ENCODE data around the gene AGGF1.

DNA sequence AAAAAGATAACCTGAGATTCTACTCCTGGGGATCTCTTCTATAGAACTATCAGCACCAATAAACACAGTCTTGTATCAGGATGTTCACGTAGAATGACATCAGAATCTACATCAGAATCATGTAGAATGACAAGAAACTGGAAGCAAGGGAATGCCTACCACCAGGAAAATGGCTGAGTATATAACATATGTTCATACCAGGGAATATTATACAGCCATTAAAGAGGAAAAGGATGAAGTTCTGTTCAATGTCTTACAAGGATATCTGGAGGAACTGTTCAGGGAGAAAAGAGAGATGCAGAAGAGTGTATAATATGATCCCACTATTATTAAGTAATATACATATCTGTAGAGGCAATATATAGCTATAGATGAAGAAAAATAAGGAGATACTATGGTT, 52.1 kb downstream of the AGGF1 start:
- TF ChIP-seq, protein P1, sequence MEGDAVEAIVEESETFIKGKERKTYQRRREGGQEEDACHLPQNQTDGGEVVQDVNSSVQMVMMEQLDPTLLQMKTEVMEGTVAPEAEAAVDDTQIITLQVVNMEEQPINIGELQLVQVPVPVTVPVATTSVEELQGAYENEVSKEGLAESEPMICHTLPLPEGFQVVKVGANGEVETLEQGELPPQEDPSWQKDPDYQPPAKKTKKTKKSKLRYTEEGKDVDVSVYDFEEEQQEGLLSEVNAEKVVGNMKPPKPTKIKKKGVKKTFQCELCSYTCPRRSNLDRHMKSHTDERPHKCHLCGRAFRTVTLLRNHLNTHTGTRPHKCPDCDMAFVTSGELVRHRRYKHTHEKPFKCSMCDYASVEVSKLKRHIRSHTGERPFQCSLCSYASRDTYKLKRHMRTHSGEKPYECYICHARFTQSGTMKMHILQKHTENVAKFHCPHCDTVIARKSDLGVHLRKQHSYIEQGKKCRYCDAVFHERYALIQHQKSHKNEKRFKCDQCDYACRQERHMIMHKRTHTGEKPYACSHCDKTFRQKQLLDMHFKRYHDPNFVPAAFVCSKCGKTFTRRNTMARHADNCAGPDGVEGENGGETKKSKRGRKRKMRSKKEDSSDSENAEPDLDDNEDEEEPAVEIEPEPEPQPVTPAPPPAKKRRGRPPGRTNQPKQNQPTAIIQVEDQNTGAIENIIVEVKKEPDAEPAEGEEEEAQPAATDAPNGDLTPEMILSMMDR (IDR thresholded peaks at IDR 0.05; ENCODE audit: low read depth, low read length), result no peak
- TF ChIP-seq EZH2phosphoT487 (IDR thresholded peaks at IDR 0.05; ENCODE audit: low read depth), result no peak
